Heart left ventricle (tissue), 16 donors: ENCODE data around the gene SND1. TPM values are rescaled to one million over a fixed set of nuclear protein-coding genes. Genes with fewer than 3 reads are reported as not detected.
"Not testable (repeated sequence)": the region's sequence is repeated elsewhere in the genome, so short reads cannot be mapped to it uniquely, and the experiment has no call there.

Experiments
- ATAC-seq, 4 donors: fragments of 200-7000 bp; cut with Tn5 transposase; one replicate each; pipeline ENCODE4 v1.9.1; 2020 to 2022; ENCODE audit warnings: moderate library complexity in 4 of 4, mild to moderate bottlenecking in 3 of 4, moderate number of reproducible peaks in 1 of 4
- DNase-seq, 5 donors: peaks; one replicate each; pipeline ENCODE4 v3.0.0-alpha.2; 2020
- H3K27ac ChIP-seq, 12 donors: fragments of 200-600 bp; sonication (generic) in 4 of 12; one replicate each; pipeline versions ENCODE4 v1.5.0 to v1.8.0; 2016 to 2022; ENCODE audit warnings: mild to moderate bottlenecking in 2 of 12
- H3K27me3 ChIP-seq, 9 donors: fragments of 200-600 bp; sonication (generic) in 2 of 9; one replicate each; pipeline versions ENCODE4 v1.5.1 to v1.8.0; 2016 to 2022; ENCODE audit warnings: mild to moderate bottlenecking in 3 of 9
- H3K36me3 ChIP-seq, 9 donors: fragments of 200-600 bp; sonication (generic) in 2 of 9; one replicate each; pipeline versions ENCODE4 v1.5.0 to v1.8.0; 2018 to 2022; ENCODE audit warnings: mild to moderate bottlenecking in 2 of 9
- H3K4me1 ChIP-seq, 12 donors: fragments of 200-600 bp; sonication (generic) in 4 of 12; one replicate each; pipeline versions ENCODE4 v1.5.0 to v1.8.0; 2016 to 2022; ENCODE audit warnings: mild to moderate bottlenecking in 3 of 12
- H3K4me3 ChIP-seq, 12 donors: fragments of 200-600 bp; sonication (generic) in 4 of 12; one replicate each; pipeline versions ENCODE4 v1.5.0 to v1.8.0; 2017 to 2022; ENCODE audit warnings: mild to moderate bottlenecking in 9 of 12, moderate library complexity in 4 of 12
- H3K9me3 ChIP-seq, 12 donors: fragments of 200-600 bp; sonication (generic) in 4 of 12; one replicate each; pipeline versions ENCODE4 v1.5.0 to v1.8.0; 2016 to 2022; ENCODE audit warnings: mild to moderate bottlenecking in 1 of 12
- POLR2A ChIP-seq, 2 donors: fragments of 450-650 bp; IDR thresholded peaks; one replicate each; pipeline ENCODE4 v1.6.1; 2017; ENCODE audit warnings: antibody characterized with exemption in 2 of 2, mild to moderate bottlenecking in 2 of 2, moderate library complexity in 2 of 2
- WGBS, 4 donors: extraction: QIAGEN DNeasy Blood & Tissue Kit in 2 of 4; methylation state at CpG; one replicate each; pipeline versions ENCODE4 v1.1.5 to v1.1.7; 2013 to 2018; 5-methylcytosine and 5-hydroxymethylcytosine counted together
- intact Hi-C, 10 donors: fragments of 100-400 bp; cut with DNase I; formaldehyde crosslinking; loops; one replicate each; pipeline versions ENCODE4 v1.11.1 to v1.14.2; 2022
- polyA plus RNA-seq, 2 donors: library from polyadenylated mRNA; stranded (reverse); fragments of 200-250 nt; gene quantifications; one replicate each; pipeline ENCODE4 v1.2.3, GENCODE V29; 2013
- total RNA-seq, 9 donors: library from RNA; depleted of rRNA in 2 of 9; stranded (reverse); fragments of >200 nt in 2 of 9; fragmentation: NEBNext Ultra II Directional in 3 of 9; extraction: Animal tissue kit (Norgen Biotek cat#: 25700) in 3 of 9; gene quantifications; one replicate each; pipeline versions ENCODE4 v1.1.0 to v1.2.4, GENCODE V29; 2016 to 2023
- TF ChIP-seq, protein P1 (sequence below), 12 donors: fragments of 200-600 bp; sonication (generic) in 4 of 12; IDR thresholded peaks; one replicate each; pipeline versions ENCODE4 v1.5.0 to v1.8.0; 2018 to 2022; ENCODE audit warnings: antibody characterized with exemption in 12 of 12, mild to moderate bottlenecking in 5 of 12
- donor health status: ischemic (EF 13 %, LVEDD 7.1; RV severe dilation, severe dysfunction).
- donor health status: healthy with polysubstance abuse.
- donor health status: DM: no; HTN: yes; CAD: no.
- donor health status: DM: no; HTN: no; CAD: no.
- donor health status: ischemic (EF 25% LVEDD 6.9; RV normal size, moderate dysfunction).
- donor health status: ischemic (EF 25% LVEDD 5.7; RV mildly dilated, moderate dysfunction).
- donor health status: healthy.
- donor health status: DM: yes; HTN: yes; CAD: no.
- donor health status: ischemic (EF 35%, LVEDD 5.7; RV mildly dilated, moderate dysfunction).
- donor health status: nonischemic (EF 11% LVEDD 7.7; RV severe dilation, severe dysfunction).
- donor health status: DM: yes; HTN: yes; CAD: no.
- donor health status: PGD.
- donor health status: ischemic (EF 29% LVEDD 5.4; RV normal size, mild dysfunction).
- donor health status: nonischemic (EF 23%, LVEDD 6.1; RV moderate dilation, normal function).

The SND1 gene
- total and polyA plus RNA-seq, 11 donors, result 45.6 to 115 (median 76.3) TPM

DNA sequence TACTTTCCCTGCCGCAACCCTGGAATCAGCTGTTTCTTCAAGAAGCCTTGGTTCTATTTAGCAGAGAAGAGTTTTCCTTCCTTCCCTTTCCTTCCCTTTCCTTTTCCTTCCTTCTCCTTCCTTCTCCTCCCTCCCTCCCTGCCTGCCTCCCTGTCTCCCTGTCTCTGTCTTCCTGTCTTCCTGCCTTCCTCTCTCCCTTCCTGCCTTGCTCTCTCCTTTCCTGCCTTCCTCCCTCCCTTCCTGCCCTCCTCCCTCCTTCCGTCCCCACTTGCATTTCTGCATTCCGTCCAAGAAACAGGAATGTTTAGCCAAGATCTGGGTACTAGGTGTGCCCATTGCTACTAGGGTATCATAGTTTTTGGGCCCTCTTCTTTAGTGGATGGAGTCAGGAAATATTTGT lies 21.9 kb downstream of the SND1 start:
- Histone ChIP-seq H3K36me3 (peaks cover 0 to 21% (median 8%) of the 10 kb centered on the region in 9 donors), H3K9me3 (peaks cover 0 to 9% (median 0%) of the 10 kb centered on the region in 12 donors), H3K27me3 (no peaks in the 10 kb centered on the region), H3K4me3 (no peak overlapping the region), H3K27ac (no peak overlapping the region), H3K4me1 (peaks cover 0 to 11% (median 1%) of the 10 kb centered on the region in 12 donors)
- DNase-seq (no peak), ATAC-seq (no peak)
- intact Hi-C loops, result no loop called here
- TF ChIP-seq, protein P1, sequence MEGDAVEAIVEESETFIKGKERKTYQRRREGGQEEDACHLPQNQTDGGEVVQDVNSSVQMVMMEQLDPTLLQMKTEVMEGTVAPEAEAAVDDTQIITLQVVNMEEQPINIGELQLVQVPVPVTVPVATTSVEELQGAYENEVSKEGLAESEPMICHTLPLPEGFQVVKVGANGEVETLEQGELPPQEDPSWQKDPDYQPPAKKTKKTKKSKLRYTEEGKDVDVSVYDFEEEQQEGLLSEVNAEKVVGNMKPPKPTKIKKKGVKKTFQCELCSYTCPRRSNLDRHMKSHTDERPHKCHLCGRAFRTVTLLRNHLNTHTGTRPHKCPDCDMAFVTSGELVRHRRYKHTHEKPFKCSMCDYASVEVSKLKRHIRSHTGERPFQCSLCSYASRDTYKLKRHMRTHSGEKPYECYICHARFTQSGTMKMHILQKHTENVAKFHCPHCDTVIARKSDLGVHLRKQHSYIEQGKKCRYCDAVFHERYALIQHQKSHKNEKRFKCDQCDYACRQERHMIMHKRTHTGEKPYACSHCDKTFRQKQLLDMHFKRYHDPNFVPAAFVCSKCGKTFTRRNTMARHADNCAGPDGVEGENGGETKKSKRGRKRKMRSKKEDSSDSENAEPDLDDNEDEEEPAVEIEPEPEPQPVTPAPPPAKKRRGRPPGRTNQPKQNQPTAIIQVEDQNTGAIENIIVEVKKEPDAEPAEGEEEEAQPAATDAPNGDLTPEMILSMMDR (IDR thresholded peaks at IDR 0.05), result no peak
- WGBS, 4 donors, result 33 to 55% (median 42%) methylated on average over 3 of the region's 3 CpGs

DNA sequence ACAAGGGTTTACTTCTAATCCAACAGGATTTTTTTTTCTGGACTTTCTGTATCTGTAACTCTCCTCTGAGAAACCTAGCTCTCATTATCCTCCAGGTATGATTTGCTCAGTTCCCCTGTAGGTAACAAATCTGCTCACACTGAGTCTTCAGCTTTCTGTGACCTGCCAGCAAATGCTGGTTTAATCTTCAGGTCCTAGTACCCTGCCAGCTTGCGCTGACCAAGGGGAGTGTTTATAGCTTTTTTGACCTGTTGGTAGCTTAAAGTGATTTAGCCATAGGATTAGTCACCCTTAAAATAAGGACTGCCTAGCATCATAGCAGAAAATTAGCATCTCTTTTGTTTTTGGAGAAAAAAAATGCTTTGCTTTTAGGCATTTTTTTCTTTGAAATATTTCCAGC lies 22.4 kb downstream of the SND1 start:
- H3K27ac ChIP-seq, result no peak overlapping the region
- 93 to 100% (median 95%) methylated on average over 1 of the region's 1 CpG for WGBS, 4 donors
- intact Hi-C loops, result no loop called here

DNA sequence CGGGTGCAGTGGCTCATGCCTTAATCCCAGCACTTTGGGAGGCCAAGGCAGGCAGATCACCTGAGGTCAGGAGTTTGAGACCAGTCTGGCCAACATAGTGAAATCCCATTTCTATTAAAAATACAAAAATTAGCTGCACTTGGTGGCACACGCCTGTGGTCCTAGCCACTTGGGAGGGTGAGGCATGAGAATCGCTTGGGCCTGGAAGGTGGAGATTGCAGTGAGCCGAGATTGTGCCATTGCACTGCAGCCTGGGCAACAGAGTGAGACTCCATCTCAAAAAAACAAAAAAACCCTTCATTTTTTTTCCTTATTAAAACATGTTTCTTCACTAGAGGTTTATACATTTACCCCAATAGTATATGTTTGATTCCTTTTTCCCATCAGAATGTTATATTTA lies 22.9 kb downstream of the SND1 start:
- intact Hi-C loops, H3K4me3 ChIP-seq, DNase-seq, H3K27ac ChIP-seq, ATAC-seq, H3K27me3 ChIP-seq: not testable (repeated sequence)
- peaks cover 0 to 11% (median 1%) of the 10 kb centered on the region in 12 donors for H3K4me1 ChIP-seq
- peaks cover 0 to 14% (median 0%) of the 10 kb centered on the region in 12 donors for H3K9me3 ChIP-seq
- WGBS, 4 donors, result 91 to 94% (median 92%) methylated on average over 4 of the region's 4 CpGs
- peaks cover 0 to 20% (median 8%) of the 10 kb centered on the region in 9 donors for H3K36me3 ChIP-seq

More for the DNA sequence above, 22.4 kb downstream of the SND1 start:
- Histone ChIP-seq H3K4me1 (peaks cover 0 to 11% (median 1%) of the 10 kb centered on the region in 12 donors), H3K27me3 (no peaks in the 10 kb centered on the region), H3K9me3 (peaks cover 0 to 9% (median 0%) of the 10 kb centered on the region in 12 donors), H3K4me3 (no peak overlapping the region), H3K36me3 (peaks cover 0 to 21% (median 8%) of the 10 kb centered on the region in 9 donors)
- TF ChIP-seq, protein P1 (IDR thresholded peaks at IDR 0.05), result no peak
- TF ChIP-seq POLR2A (IDR thresholded peaks at IDR 0.05), result no peak
- ATAC-seq (no peak), DNase-seq (no peak)

DNA sequence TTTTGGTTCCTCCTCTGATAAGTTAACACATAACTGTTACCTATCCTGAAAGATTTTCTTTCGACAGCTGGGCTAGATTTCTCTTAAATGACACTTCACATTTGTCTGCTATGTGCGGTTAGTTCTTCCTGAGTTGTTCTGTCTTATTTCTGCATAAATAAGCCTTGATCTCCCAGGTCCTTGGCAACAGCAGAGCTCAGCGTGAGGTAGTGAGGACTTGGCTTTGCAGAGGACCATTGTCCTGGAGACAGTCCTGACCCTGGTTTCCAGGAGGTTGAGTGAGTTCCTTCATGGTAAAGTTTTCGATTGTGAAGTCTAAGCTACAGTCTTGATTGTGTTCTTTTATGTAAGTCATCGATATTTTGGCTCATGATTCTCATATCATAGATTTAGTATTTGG lies 23.7 kb downstream of the SND1 start:
- no peak overlapping the region for H3K27ac ChIP-seq
- no peak for TF ChIP-seq POLR2A (IDR thresholded peaks at IDR 0.05)
- TF ChIP-seq, protein P1 (IDR thresholded peaks at IDR 0.05), result no peak
- H3K27me3 ChIP-seq, result no peaks in the 10 kb centered on the region
- H3K4me3 ChIP-seq, result no peak overlapping the region
- intact Hi-C loops, result no loop called here
- H3K4me1 ChIP-seq, result peaks cover 0 to 11% (median 1%) of the 10 kb centered on the region in 12 donors
- ATAC-seq (no peak), DNase-seq (no peak)
- H3K36me3 ChIP-seq, result peaks cover 0 to 15% (median 8%) of the 10 kb centered on the region in 9 donors
- H3K9me3 ChIP-seq, result peaks cover 0 to 17% (median 0%) of the 10 kb centered on the region in 12 donors
- 84 to 95% (median 88%) methylated on average over 5 of the region's 5 CpGs for WGBS, 4 donors
